Breast epithelium (tissue), 4 donors: ENCODE results near the gene TOX2. TPM values are rescaled to one million over a fixed set of nuclear protein-coding genes. Genes with fewer than 3 reads are reported as not detected.

Experiments
- DNase-seq, 2 donors: peaks; one replicate each; pipeline ENCODE4 v3.0.0-alpha.2; 2019; ENCODE audit warnings: low spot score in 2 of 2
- H3K27ac ChIP-seq, 2 donors: fragments of 200-600 bp; sonication (generic) in 1 of 2; one replicate each; pipeline ENCODE4 v1.5.1; 2016 to 2019; ENCODE audit warnings: mild to moderate bottlenecking in 1 of 2
- H3K27me3 ChIP-seq, 2 donors: fragments of 200-600 bp; sonication (generic) in 1 of 2; one replicate each; pipeline versions ENCODE4 v1.5.1 to v1.6.0; 2017 to 2019; ENCODE audit warnings: control low read depth in 1 of 2, mild to moderate bottlenecking in 1 of 2
- H3K36me3 ChIP-seq: fragments of 200-600 bp; one replicate; pipeline ENCODE4 v1.5.1; 2019
- H3K4me1 ChIP-seq, 2 donors: fragments of 200-600 bp; sonication (generic); one replicate each; pipeline ENCODE4 v1.5.1; 2016 to 2019; ENCODE audit warnings: control low read depth in 1 of 2
- H3K4me3 ChIP-seq, 3 donors: fragments of 200-600 bp; sonication (generic); 1 replicate in 2 of 3; 2 replicates in 1 of 3; pipeline ENCODE4 v1.5.1; 2016 to 2019; ENCODE audit warnings: mild to moderate bottlenecking in 3 of 3, moderate library complexity in 2 of 3
- H3K9me3 ChIP-seq, 2 donors: fragments of 200-600 bp; sonication (generic) in 1 of 2; one replicate each; pipeline ENCODE4 v1.5.1; 2016 to 2019; ENCODE audit warnings: control low read depth in 1 of 2
- CTCF ChIP-seq, 3 donors: fragments of 450-650 bp; IDR thresholded peaks; one replicate each; pipeline ENCODE4 v1.5.1; 2016 to 2017; ENCODE audit warnings: antibody characterized with exemption in 3 of 3, mild to moderate bottlenecking in 3 of 3, moderate library complexity in 3 of 3
- POLR2A ChIP-seq: fragments of 450-650 bp; IDR thresholded peaks from one replicate; pipeline ENCODE4 v1.6.1; 2016; ENCODE audit warnings: antibody characterized with exemption, mild to moderate bottlenecking, moderate library complexity
- POLR2AphosphoS5 ChIP-seq, 3 donors: sonication (generic); formaldehyde crosslinking; IDR thresholded peaks; one replicate each; pipeline ENCODE4 v1.6.1; 2017; ENCODE audit warnings: antibody characterized with exemption in 3 of 3
- intact Hi-C: fragments of 100-400 bp; cut with DNase I; formaldehyde crosslinking; loops from one replicate; pipeline ENCODE4 v1.15.1; 2023; ENCODE audit warnings: low total_unique reads
- total RNA-seq, 3 donors: library from RNA; depleted of rRNA; stranded (reverse); fragments of >200 nt; gene quantifications; one replicate each; pipeline ENCODE4 v1.1.0, GENCODE V29; 2016

TOX2 gene
- total RNA-seq, 3 donors from 2014 or later = 0.44 to 7.4 (median 0.66) TPM

GRCh38 chr20:44112456-44112855 is 197.8 kb downstream of the TOX2 start:
- no peak overlapping the region for H3K4me3 ChIP-seq
- no peaks in the 10 kb centered on the region for H3K4me1 ChIP-seq
- no peak for TF ChIP-seq CTCF (IDR thresholded peaks at IDR 0.05)
- TF ChIP-seq POLR2AphosphoS5 (IDR thresholded peaks at IDR 0.05) = no peak
- no peak for TF ChIP-seq POLR2A
- no peak for DNase-seq
- no peaks in the 10 kb centered on the region for H3K9me3 ChIP-seq
- no peaks in the 10 kb centered on the region for H3K36me3 ChIP-seq
- peak overlapping the region in 1 of 2 donors; percentile 26 for H3K27ac ChIP-seq
- intact Hi-C loops = no loop called here
- H3K27me3 ChIP-seq = peaks cover 0 to 14% of the 10 kb centered on the region in 2 donors

GRCh38 chr20:44112889-44113617 is 198.4 kb downstream of the TOX2 start:
- intact Hi-C loops = no loop called here
- DNase-seq = no peak
- H3K4me1 ChIP-seq = no peaks in the 10 kb centered on the region
- no peaks in the 10 kb centered on the region for H3K9me3 ChIP-seq
- no peaks in the 10 kb centered on the region for H3K36me3 ChIP-seq
- TF ChIP-seq CTCF (IDR thresholded peaks at IDR 0.05) = no peak
- peaks cover 0 to 14% of the 10 kb centered on the region in 2 donors for H3K27me3 ChIP-seq
- no peak overlapping the region for H3K4me3 ChIP-seq
- H3K27ac ChIP-seq = peak overlapping the region in 1 of 2 donors; percentile 26

GRCh38 chr20:44113618-44114376 is 199.1 kb downstream of the TOX2 start:
- Histone ChIP-seq H3K27ac (no peak overlapping the region), H3K9me3 (no peaks in the 10 kb centered on the region), H3K36me3 (no peaks in the 10 kb centered on the region), H3K4me3 (no peak overlapping the region), H3K27me3 (peaks cover 0 to 14% of the 10 kb centered on the region in 2 donors), H3K4me1 (no peaks in the 10 kb centered on the region)
- no peak for TF ChIP-seq CTCF (IDR thresholded peaks at IDR 0.05)
- DNase-seq = no peak
- intact Hi-C loops = no loop called here

GRCh38 chr20:44115181-44115580 is 200.5 kb downstream of the TOX2 start:
- no peak overlapping the region for H3K4me3 ChIP-seq
- intact Hi-C loops = no loop called here

More at GRCh38 chr20:44115181-44115580, 200.5 kb downstream of the TOX2 start:
- H3K4me1 ChIP-seq = no peaks in the 10 kb centered on the region
- H3K9me3 ChIP-seq = no peaks in the 10 kb centered on the region
- H3K27ac ChIP-seq = no peak overlapping the region
- H3K27me3 ChIP-seq = peaks cover 0 to 14% of the 10 kb centered on the region in 2 donors
- DNase-seq = no peak
- no peak for TF ChIP-seq POLR2AphosphoS5 (IDR thresholded peaks at IDR 0.05)
- no peak for TF ChIP-seq POLR2A
- TF ChIP-seq CTCF (IDR thresholded peaks at IDR 0.05) = no peak
- no peaks in the 10 kb centered on the region for H3K36me3 ChIP-seq
